GM19324 (cell line): Measurements from ENCODE around the gene PRDM16.

Experiments
- ATAC-seq: cut with Tn5 transposase; IDR thresholded peaks from one replicate; pipeline ENCODE4 v1.9.1; 2021; ENCODE audit warnings: mild to moderate bottlenecking, moderate library complexity; ENCODE audit not compliant: unreplicated experiment, low FRiP score

PRDM16 gene

DNA sequence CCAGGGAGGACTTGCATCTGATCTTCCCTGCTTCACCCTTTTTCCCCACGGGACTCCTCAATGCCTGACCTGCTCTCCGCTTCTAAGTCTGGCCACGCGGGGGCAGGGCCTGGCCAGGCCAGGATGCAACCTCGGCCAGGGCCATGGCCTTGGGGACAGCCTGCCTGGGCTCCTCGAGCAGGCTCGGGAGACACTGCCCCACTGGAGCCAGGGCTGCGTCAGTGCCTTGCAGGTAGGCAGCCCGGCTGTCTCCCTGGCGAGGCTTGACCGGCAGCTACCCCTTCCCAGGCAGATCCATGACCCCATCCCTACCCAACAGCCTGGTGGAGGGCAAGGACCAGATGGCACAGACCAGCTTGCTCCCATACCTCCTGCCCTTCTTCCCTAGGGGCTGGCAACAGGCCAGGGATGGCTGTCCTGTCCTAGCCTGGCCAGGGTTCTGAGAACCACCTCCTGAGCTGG, 2.7 kb upstream of the PRDM16 start:
- ATAC-seq = no peak

DNA sequence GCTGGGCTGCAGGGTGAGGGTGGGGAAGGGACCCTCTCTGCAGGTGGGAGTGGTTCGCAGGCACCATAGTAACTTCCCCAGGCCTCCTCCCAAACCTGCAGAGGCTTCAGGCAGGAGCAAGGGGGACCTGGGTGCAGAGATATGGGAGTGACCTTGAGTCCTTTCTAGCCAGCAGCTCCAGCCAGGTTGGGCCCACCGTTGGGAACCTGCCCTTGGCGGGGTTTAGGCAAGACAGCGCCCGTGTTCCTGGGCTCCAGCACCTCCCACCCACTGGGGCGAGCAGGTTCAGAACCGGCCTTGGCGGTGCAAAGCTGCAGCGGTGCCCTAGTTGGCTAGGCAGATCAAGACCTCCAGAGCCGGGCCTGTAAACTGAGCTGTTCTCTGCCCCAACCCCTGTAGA, 2.2 kb upstream of the PRDM16 start:
- ATAC-seq = no peak

- ATAC-seq = no peak
Measured at GRCh38 chr1:3067301-3067670, 1.7 kb upstream of the PRDM16 start.

- no peak for ATAC-seq
Measured at GRCh38 chr1:3067671-3068563, 1.1 kb upstream of the PRDM16 start.

DNA sequence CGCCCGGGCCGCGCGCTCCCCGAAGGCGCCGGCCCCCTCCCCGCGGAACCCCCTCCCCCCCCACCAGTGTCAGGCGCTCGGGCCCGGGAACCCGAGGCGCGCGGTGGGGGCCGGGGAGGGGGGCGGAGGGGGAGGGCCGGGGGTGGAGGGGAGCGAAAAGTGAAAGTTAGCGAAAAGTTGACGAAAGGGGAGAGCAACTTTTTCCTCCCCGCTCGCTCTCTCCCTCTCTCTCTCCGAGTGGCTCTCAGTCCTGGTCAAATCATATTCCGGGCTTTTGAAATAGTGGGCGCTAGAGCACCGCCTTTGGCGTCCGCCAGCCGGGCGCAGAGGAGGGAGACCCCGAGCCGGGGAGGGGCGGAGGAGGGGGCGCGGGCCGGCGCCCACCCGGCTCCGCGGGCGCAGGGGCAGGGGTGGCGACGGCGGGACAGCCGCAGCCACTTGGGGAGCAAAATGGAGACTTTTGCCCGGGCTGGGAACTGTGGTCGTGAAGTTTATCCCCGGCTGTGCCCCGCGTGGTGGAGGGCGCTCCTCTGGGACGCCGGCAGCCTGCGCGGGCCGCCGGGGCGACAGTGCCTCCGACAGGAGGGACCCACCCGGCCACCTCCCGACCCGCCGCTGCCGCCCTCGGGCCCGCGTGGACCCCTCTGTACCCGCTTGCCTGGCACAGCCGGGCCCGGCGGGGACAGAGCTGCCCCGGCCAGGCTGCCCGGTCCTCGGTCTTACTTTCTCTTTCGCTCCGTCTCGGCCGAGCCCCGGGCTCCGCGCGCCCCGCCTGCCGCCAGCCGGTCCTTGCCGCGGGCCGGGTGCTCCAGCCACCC, 697 bp downstream of the PRDM16 start:
- no peak for ATAC-seq

GRCh38 chr1:3070309-3070643, 1.3 kb downstream of the PRDM16 start:
- no peak for ATAC-seq

- ATAC-seq = no peak
Measured at GRCh38 chr1:3070644-3071564, 1.9 kb downstream of the PRDM16 start.

DNA sequence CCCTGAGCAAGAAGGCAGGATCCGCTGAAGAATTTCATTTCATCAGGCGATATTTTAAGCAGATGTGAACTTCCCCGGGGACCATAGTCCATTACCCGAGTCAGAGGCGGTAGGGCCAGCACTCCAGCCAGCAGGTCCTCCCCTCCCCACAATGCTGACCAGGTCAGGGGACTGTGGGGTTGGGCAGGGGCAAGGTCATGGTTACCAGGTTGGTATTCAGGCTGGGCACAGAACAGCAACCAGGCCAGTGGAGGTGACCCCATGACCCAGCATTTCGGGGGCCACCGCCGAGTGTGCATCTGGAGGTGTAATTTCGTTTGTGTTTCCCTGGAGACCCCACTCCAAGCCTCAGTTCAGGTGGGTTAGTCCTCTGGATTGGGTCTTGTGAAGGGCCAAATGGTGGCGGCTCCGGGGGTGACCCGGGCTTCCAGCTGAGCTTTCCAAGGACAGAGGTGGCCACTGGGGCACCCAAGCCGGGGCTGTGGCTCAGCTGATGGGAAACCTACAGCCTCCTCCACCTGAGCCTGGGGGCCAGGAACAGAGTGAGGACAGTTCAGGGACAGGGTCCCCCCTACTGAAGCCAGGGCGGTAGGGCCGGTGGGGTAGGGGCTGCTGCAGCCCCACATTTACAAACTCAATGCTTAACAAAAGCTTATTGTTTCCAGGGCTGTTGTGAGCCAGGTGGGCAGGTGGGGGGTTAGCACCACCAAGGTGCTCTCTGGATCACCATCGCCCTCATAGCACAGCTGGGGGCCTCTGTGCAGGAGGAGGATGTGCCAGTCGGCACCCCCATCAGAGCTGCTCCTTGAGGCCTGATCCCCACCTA, 2.8 kb downstream of the PRDM16 start:
- no peak for ATAC-seq

GRCh38 chr1:3072391-3073185, 3.6 kb downstream of the PRDM16 start:
- ATAC-seq = no peak

- ATAC-seq = no peak
Measured at GRCh38 chr1:3073186-3073488, 4.1 kb downstream of the PRDM16 start.

- ATAC-seq = no peak
Measured at GRCh38 chr1:3073489-3074296, 4.7 kb downstream of the PRDM16 start.

DNA sequence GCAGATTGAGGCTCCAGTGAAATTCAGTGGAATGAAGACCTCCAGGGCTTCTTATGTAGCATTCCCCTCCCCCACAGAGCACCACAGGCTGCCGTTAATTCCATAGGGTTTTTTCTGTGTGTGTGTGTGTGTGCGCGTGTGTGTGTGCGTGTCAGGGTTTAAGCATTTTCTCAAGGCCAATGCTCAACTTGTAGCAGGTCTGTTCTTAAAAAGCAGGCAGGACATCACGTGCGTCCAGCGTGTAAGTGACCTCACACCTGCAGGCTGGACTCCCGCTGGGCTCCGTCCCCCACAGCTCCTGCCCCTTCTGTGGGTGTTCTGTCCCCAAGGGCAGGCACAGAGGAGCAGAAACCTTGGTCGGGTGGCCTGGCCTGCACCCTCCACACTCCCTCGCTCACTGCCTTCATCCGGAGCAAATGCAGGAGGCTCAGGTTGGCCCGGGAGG, 5.3 kb downstream of the PRDM16 start:
- ATAC-seq = no peak

DNA sequence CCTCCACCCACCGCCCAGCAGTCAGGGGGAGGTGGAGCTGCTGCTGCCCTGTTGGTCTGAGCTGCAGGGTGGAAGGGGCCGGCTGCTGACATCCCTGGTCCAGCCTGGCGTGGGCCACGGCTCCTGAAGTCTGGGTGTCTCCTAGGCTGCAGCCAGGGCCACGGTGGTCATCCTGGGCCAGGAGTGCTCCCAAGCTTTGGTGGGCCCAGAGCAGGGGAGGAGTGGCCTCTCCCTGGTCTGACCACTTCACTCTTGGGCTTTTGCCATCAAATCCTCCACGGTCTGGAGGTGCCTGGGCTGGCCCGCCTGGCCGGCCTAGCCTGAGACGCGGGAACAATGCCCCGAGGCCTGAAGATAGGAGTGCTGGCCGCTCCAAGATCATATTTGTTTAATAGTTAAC, 5.8 kb downstream of the PRDM16 start:
- no peak for ATAC-seq

DNA sequence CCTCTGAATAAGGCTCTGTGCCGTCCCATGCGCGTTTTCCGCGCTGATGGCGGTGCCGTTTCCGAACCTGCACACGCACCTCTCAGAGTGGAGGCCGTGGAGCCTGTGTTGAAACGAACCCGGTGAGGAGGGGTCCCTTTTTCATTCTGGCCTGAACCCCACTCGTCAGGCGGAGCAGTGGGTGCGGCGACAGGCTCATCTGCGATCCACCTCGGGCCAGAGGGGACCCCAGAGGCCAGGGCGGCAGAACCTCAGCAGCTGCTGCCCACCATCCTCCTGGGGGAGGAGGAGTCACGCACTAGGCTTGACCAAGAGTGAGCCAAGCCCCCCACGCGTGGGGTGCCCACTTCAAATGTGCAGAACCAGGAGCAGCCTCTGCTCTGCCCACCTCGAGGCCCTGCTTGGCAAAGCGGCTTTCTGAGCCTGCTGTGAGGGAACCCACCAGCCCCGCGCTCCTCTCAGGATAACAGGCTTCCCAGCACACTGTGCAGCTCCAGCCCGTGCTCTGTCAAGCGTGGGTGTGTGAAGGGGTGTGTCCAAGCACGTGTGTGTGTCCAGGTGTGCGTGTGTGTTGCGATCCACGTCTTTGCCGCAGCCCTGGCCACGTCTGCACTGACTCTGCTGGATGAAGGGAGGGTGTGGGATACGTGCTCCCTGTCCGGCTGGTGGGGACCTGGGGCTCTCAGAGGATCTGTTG, 6.8 kb downstream of the PRDM16 start:
- no peak for ATAC-seq

GRCh38 chr1:3076363-3076740, 7.3 kb downstream of the PRDM16 start:
- ATAC-seq = no peak

DNA sequence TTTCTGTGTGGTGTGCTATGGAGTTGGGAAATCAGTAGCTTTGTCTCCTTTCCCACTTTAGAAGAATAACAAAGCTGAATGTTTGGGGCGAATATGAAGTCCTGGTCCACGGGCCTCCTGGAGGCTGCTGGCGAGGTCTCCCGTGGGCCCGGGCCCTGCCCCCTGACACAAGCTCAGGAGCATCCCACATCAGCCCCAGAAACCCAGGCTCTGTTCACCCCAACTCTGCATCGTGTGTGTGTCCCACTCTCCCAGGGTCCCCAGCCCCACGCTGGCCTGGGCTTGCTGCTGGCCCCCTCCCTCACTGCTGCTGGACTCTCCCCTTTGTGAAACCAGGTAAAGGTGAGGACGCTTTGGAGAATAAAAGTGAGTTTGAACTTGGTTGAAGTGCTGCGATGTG, 8.1 kb downstream of the PRDM16 start:
- no peak for ATAC-seq

- no peak for ATAC-seq
Measured at GRCh38 chr1:3077561-3077960, 8.6 kb downstream of the PRDM16 start.

- no peak for ATAC-seq
Measured at GRCh38 chr1:3078430-3078861, 9.4 kb downstream of the PRDM16 start.
